GM23338 (cell line): ENCODE data around the gene OR6C70. TPM values are rescaled to one million over a fixed set of nuclear protein-coding genes. Genes with fewer than 3 reads are reported as not detected.

Source experiments
- ATAC-seq: fragments of 200-7000 bp; cut with Tn5 transposase; 3 replicates; pipeline ENCODE4 v1.9.1; 2020
- DNase-seq: peaks from one replicate; pipeline ENCODE4 v3.0.0-alpha.2; 2015; ENCODE audit warnings: low spot score
- H2AFZ ChIP-seq: fragments of 200-600 bp; sonication (generic); 2 replicates; pipeline ENCODE4 v1.8.0; 2016; ENCODE audit warnings: antibody characterized with exemption, mild to moderate bottlenecking, moderate library complexity
- H3F3A ChIP-seq: fragments of 200-600 bp; sonication (generic); replicated peaks from 2 replicates; pipeline ENCODE4 v1.8.0; 2017; ENCODE audit warnings: antibody characterized with exemption, mixed run types, low read depth
- H3K27ac ChIP-seq: fragments of 200-600 bp; sonication (generic); 2 replicates; pipeline ENCODE4 v1.6.1; 2016; ENCODE audit warnings: low read depth
- H3K27me3 ChIP-seq: fragments of 200-600 bp; sonication (generic); 2 replicates; pipeline ENCODE4 v1.8.0; 2016; ENCODE audit warnings: mild to moderate bottlenecking, mixed run types, moderate library complexity; ENCODE audit not compliant: insufficient read depth
- H3K36me3 ChIP-seq: fragments of 200-600 bp; sonication (generic); 2 replicates; pipeline ENCODE4 v1.8.0; 2016; ENCODE audit warnings: mild to moderate bottlenecking; ENCODE audit not compliant: insufficient read depth
- H3K4me1 ChIP-seq: fragments of 200-600 bp; sonication (generic); 2 replicates; pipeline ENCODE4 v1.8.0; 2016; ENCODE audit warnings: mild to moderate bottlenecking, moderate library complexity; ENCODE audit not compliant: insufficient read depth
- H3K4me2 ChIP-seq: fragments of 200-600 bp; sonication (generic); 2 replicates; pipeline ENCODE4 v1.7.1; 2017; ENCODE audit warnings: mixed run types
- H3K4me3 ChIP-seq: fragments of 200-600 bp; sonication (generic); 2 replicates; pipeline ENCODE4 v1.6.1; 2016; ENCODE audit warnings: mixed run types
- H3K79me2 ChIP-seq: fragments of 200-600 bp; sonication (generic); replicated peaks from 2 replicates; pipeline ENCODE4 v1.8.0; 2017; ENCODE audit warnings: mild to moderate bottlenecking; ENCODE audit not compliant: insufficient read depth
- H3K9me2 ChIP-seq: fragments of 200-600 bp; sonication (generic); 2 replicates; pipeline ENCODE4 v1.8.0; 2017; ENCODE audit not compliant: insufficient read depth
- H4K20me1 ChIP-seq: fragments of 200-600 bp; sonication (generic); replicated peaks from 2 replicates; pipeline ENCODE4 v1.8.0; 2017; ENCODE audit warnings: mild to moderate bottlenecking; ENCODE audit not compliant: insufficient read depth
- H3K27ac Mint-ChIP-seq: 2 replicates; pipeline ENCODE4 v1.8.0; 2020; ENCODE audit warnings: inconsistent platforms, mild to moderate bottlenecking, moderate library complexity, mixed read lengths
- H3K27me3 Mint-ChIP-seq: 3 replicates; pipeline ENCODE4 v1.8.0; 2022; ENCODE audit warnings: low read depth, mild to moderate bottlenecking, moderate library complexity, mixed read lengths, inconsistent platforms; ENCODE audit not compliant: insufficient read depth, poor library complexity
- H3K36me3 Mint-ChIP-seq: 3 replicates; pipeline ENCODE4 v1.8.0; 2021; ENCODE audit warnings: low read depth, mild to moderate bottlenecking, inconsistent platforms, moderate library complexity, mixed read lengths
- H3K4me1 Mint-ChIP-seq: 3 replicates; pipeline ENCODE4 v1.8.0; 2020; ENCODE audit warnings: mild to moderate bottlenecking, inconsistent platforms, mixed read lengths
- H3K4me3 Mint-ChIP-seq: 3 replicates; pipeline ENCODE4 v1.8.0; 2021; ENCODE audit warnings: moderate library complexity, mild to moderate bottlenecking, inconsistent platforms, mixed read lengths
- H3K9me3 Mint-ChIP-seq: 3 replicates; pipeline ENCODE4 v1.8.0; 2020; ENCODE audit warnings: moderate library complexity, mild to moderate bottlenecking, inconsistent platforms, mixed read lengths
- CREB1 ChIP-seq: fragments of 250-450 bp; sonication (Bioruptor Pico); IDR thresholded peaks from 2 replicates; pipeline ENCODE4 v1.5.0; 2020; ENCODE audit warnings: low read depth, mild to moderate bottlenecking, moderate library complexity
- EZH2 ChIP-seq: fragments of 200-600 bp; sonication (generic); IDR thresholded peaks from one replicate; pipeline ENCODE4 v1.8.0; 2017; ENCODE audit warnings: antibody characterized with exemption, mild to moderate bottlenecking, low read depth; ENCODE audit not compliant: unreplicated experiment
- EZH2phosphoT487 ChIP-seq: fragments of 200-600 bp; sonication (generic); IDR thresholded peaks from one replicate; pipeline ENCODE4 v1.8.1; 2018; ENCODE audit warnings: antibody characterized with exemption; ENCODE audit not compliant: unreplicated experiment
- JUNB ChIP-seq: IDR thresholded peaks from one replicate; pipeline ENCODE4 v1.6.1; 2016; ENCODE audit warnings: antibody characterized with exemption; ENCODE audit not compliant: unreplicated experiment
- NANOG ChIP-seq: IDR thresholded peaks from 2 replicates; pipeline ENCODE4 v1.6.1; 2016; ENCODE audit warnings: antibody characterized with exemption, borderline replicate concordance
- POLR2AphosphoS5 ChIP-seq: IDR thresholded peaks from 2 replicates; pipeline ENCODE4 v1.6.1; 2016; ENCODE audit warnings: antibody characterized with exemption, low read depth
- STAT1 ChIP-seq: IDR thresholded peaks from one replicate; pipeline ENCODE4 v1.6.1; 2016; ENCODE audit warnings: antibody characterized with exemption; ENCODE audit not compliant: unreplicated experiment
- ZNF114 ChIP-seq: fragments of 250-450 bp; sonication (Bioruptor Pico); IDR thresholded peaks from 2 replicates; pipeline ENCODE4 v1.5.0; 2020; ENCODE audit warnings: mild to moderate bottlenecking, moderate library complexity
- ZNF331 ChIP-seq: fragments of 250-450 bp; sonication (Bioruptor Pico); IDR thresholded peaks from 2 replicates; pipeline ENCODE4 v1.5.0; 2020; ENCODE audit warnings: low read depth, mild to moderate bottlenecking, moderate library complexity
- polyA plus RNA-seq: library from polyadenylated mRNA; unstranded; fragments of >200 nt; fragmentation: Nextera tagmentation; extraction: Ambion mirVana; gene quantifications from 2 replicates; pipeline ENCODE4 v1.2.1, GENCODE V29; 2016
- total RNA-seq: library from RNA; depleted of rRNA; stranded (reverse); fragments of >200 nt; shearing (Covaris generic); gene quantifications from 2 replicates; pipeline ENCODE4 v1.2.3, GENCODE V29; 2014
- TF ChIP-seq, protein P1 (sequence below): IDR thresholded peaks from one replicate; pipeline ENCODE4 v1.6.1; 2018; ENCODE audit warnings: antibody characterized with exemption; ENCODE audit not compliant: unreplicated experiment
- TF ChIP-seq, protein P2 (sequence below): fragments of 250-450 bp; sonication (Bioruptor Pico); IDR thresholded peaks from 2 replicates; pipeline ENCODE4 v1.5.0; 2020; ENCODE audit warnings: mild to moderate bottlenecking, moderate library complexity
- TF ChIP-seq, protein P3 (sequence below), 2 experiments: fragments of 200-600 bp in 1 of 2; sonication (generic) in 1 of 2; conservative IDR thresholded peaks; 2 replicates each; pipeline versions ENCODE4 v1.5.1 to v1.6.1; 2016 to 2017; ENCODE audit warnings: antibody characterized with exemption in 2 of 2, low read depth in 2 of 2, mild to moderate bottlenecking in 2 of 2, moderate library complexity in 1 of 2

OR6C70 gene
- total and polyA plus RNA-seq, 2 experiments from 2014 or later = not detected

DNA sequence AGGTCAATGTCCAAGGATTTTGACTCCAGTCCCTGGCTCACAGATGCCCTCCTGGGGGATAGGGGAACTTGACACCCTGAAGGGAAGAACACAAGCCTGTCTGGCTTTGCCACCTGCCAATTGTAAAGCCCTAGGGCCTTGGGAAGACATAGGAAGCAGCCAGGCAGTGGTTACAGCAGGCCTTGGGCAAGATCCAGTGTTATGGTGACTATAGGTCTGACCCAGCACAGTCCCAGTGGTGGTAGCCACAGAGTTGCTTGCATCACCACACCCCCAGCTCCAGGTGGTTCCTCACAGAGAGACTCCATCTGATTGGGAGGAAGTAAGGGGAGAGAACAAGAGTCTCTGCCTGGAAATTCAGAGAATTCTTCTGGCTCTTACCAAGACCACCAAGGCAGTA, 46.5 kb upstream of the OR6C70 start:
- no peak overlapping the region for H3K4me3 Mint-ChIP-seq
- TF ChIP-seq JUNB = no peak
- no peak for TF ChIP-seq ZNF331
- TF ChIP-seq STAT1 = no peak
- TF ChIP-seq, protein P1, sequence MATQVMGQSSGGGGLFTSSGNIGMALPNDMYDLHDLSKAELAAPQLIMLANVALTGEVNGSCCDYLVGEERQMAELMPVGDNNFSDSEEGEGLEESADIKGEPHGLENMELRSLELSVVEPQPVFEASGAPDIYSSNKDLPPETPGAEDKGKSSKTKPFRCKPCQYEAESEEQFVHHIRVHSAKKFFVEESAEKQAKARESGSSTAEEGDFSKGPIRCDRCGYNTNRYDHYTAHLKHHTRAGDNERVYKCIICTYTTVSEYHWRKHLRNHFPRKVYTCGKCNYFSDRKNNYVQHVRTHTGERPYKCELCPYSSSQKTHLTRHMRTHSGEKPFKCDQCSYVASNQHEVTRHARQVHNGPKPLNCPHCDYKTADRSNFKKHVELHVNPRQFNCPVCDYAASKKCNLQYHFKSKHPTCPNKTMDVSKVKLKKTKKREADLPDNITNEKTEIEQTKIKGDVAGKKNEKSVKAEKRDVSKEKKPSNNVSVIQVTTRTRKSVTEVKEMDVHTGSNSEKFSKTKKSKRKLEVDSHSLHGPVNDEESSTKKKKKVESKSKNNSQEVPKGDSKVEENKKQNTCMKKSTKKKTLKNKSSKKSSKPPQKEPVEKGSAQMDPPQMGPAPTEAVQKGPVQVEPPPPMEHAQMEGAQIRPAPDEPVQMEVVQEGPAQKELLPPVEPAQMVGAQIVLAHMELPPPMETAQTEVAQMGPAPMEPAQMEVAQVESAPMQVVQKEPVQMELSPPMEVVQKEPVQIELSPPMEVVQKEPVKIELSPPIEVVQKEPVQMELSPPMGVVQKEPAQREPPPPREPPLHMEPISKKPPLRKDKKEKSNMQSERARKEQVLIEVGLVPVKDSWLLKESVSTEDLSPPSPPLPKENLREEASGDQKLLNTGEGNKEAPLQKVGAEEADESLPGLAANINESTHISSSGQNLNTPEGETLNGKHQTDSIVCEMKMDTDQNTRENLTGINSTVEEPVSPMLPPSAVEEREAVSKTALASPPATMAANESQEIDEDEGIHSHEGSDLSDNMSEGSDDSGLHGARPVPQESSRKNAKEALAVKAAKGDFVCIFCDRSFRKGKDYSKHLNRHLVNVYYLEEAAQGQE = no peak
- no peak for TF ChIP-seq EZH2
- no peak for TF ChIP-seq NANOG
- TF ChIP-seq POLR2AphosphoS5 = no peak
- no peak for TF ChIP-seq ZNF114
- TF ChIP-seq, protein P2, sequence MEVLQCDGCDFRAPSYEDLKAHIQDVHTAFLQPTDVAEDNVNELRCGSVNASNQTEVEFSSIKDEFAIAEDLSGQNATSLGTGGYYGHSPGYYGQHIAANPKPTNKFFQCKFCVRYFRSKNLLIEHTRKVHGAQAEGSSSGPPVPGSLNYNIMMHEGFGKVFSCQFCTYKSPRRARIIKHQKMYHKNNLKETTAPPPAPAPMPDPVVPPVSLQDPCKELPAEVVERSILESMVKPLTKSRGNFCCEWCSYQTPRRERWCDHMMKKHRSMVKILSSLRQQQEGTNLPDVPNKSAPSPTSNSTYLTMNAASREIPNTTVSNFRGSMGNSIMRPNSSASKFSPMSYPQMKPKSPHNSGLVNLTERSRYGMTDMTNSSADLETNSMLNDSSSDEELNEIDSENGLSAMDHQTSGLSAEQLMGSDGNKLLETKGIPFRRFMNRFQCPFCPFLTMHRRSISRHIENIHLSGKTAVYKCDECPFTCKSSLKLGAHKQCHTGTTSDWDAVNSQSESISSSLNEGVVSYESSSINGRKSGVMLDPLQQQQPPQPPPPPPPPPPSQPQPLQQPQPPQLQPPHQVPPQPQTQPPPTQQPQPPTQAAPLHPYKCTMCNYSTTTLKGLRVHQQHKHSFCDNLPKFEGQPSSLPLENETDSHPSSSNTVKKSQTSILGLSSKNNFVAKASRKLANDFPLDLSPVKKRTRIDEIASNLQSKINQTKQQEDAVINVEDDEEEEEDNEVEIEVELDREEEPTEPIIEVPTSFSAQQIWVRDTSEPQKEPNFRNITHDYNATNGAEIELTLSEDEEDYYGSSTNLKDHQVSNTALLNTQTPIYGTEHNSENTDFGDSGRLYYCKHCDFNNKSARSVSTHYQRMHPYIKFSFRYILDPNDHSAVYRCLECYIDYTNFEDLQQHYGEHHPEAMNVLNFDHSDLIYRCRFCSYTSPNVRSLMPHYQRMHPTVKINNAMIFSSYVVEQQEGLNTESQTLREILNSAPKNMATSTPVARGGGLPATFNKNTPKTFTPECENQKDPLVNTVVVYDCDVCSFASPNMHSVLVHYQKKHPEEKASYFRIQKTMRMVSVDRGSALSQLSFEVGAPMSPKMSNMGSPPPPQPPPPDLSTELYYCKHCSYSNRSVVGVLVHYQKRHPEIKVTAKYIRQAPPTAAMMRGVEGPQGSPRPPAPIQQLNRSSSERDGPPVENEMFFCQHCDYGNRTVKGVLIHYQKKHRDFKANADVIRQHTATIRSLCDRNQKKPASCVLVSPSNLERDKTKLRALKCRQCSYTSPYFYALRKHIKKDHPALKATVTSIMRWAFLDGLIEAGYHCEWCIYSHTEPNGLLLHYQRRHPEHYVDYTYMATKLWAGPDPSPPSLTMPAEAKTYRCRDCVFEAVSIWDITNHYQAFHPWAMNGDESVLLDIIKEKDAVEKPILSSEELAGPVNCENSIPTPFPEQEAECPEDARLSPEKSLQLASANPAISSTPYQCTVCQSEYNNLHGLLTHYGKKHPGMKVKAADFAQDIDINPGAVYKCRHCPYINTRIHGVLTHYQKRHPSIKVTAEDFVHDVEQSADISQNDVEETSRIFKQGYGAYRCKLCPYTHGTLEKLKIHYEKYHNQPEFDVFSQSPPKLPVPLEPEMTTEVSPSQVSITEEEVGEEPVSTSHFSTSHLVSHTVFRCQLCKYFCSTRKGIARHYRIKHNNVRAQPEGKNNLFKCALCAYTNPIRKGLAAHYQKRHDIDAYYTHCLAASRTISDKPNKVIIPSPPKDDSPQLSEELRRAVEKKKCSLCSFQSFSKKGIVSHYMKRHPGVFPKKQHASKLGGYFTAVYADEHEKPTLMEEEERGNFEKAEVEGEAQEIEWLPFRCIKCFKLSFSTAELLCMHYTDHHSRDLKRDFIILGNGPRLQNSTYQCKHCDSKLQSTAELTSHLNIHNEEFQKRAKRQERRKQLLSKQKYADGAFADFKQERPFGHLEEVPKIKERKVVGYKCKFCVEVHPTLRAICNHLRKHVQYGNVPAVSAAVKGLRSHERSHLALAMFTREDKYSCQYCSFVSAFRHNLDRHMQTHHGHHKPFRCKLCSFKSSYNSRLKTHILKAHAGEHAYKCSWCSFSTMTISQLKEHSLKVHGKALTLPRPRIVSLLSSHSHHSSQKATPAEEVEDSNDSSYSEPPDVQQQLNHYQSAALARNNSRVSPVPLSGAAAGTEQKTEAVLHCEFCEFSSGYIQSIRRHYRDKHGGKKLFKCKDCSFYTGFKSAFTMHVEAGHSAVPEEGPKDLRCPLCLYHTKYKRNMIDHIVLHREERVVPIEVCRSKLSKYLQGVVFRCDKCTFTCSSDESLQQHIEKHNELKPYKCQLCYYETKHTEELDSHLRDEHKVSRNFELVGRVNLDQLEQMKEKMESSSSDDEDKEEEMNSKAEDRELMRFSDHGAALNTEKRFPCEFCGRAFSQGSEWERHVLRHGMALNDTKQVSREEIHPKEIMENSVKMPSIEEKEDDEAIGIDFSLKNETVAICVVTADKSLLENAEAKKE = no peak
- no peak for TF ChIP-seq EZH2phosphoT487
- no peak for TF ChIP-seq CREB1 (CRISPR knock-in tag)
- TF ChIP-seq, protein P3, sequence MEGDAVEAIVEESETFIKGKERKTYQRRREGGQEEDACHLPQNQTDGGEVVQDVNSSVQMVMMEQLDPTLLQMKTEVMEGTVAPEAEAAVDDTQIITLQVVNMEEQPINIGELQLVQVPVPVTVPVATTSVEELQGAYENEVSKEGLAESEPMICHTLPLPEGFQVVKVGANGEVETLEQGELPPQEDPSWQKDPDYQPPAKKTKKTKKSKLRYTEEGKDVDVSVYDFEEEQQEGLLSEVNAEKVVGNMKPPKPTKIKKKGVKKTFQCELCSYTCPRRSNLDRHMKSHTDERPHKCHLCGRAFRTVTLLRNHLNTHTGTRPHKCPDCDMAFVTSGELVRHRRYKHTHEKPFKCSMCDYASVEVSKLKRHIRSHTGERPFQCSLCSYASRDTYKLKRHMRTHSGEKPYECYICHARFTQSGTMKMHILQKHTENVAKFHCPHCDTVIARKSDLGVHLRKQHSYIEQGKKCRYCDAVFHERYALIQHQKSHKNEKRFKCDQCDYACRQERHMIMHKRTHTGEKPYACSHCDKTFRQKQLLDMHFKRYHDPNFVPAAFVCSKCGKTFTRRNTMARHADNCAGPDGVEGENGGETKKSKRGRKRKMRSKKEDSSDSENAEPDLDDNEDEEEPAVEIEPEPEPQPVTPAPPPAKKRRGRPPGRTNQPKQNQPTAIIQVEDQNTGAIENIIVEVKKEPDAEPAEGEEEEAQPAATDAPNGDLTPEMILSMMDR (conservative IDR thresholded peaks at IDR 0.05; ENCODE audit: low read depth in 2 of 2) = no peak
- Histone ChIP-seq H3K4me1 (no peaks in the 10 kb centered on the region), H3K9me2 (peaks cover 3% of the 10 kb centered on the region; the same call in 1 of the 2 replicates), H3K4me2 (no peak overlapping the region), H3F3A (no peaks in the 10 kb centered on the region), H4K20me1 (no peaks in the 10 kb centered on the region), H3K4me3 (no peak overlapping the region), H3K36me3 (no peaks in the 10 kb centered on the region), H3K27ac (no peak overlapping the region), H2AFZ (no peak overlapping the region), H3K27me3 (no peaks in the 10 kb centered on the region), H3K79me2 (no peaks in the 10 kb centered on the region)
- peaks cover 29% of the 10 kb centered on the region for H3K9me3 Mint-ChIP-seq
- no peak overlapping the region for H3K27ac Mint-ChIP-seq
- no peaks in the 10 kb centered on the region for H3K27me3 Mint-ChIP-seq
- no peaks in the 10 kb centered on the region for H3K4me1 Mint-ChIP-seq
- DNase-seq = no peak
- no peak for ATAC-seq
- H3K36me3 Mint-ChIP-seq = peaks cover 10% of the 10 kb centered on the region; the same call in 1 of the 3 replicates
